PC-3 (cell line): ENCODE measurements around the gene TUBA3E.

Experiments used
- CTCF ChIP-seq: fragments of 300-600 bp; sonication (generic); conservative IDR thresholded peaks from 2 replicates; pipeline ENCODE4 v1.5.1; 2017; ENCODE audit warnings: antibody characterized with exemption, low read depth, mild to moderate bottlenecking, low read length
- EZH2 ChIP-seq: fragments of 300-600 bp; sonication (generic); IDR thresholded peaks from one replicate; pipeline ENCODE4 v1.6.1; 2017; ENCODE audit warnings: antibody characterized with exemption, mild to moderate bottlenecking, low read length; ENCODE audit not compliant: unreplicated experiment
- EZH2phosphoT487 ChIP-seq: fragments of 300-600 bp; sonication (generic); IDR thresholded peaks from 2 replicates; pipeline ENCODE4 v1.6.1; 2018; ENCODE audit warnings: mild to moderate bottlenecking, antibody characterized with exemption, low read length, borderline replicate concordance

- TF ChIP-seq CTCF (no peak), EZH2phosphoT487 (no peak), EZH2 (no peak)
Observed at GRCh38 chr2:130243359-130243758, 45.1 kb upstream of the TUBA3E start.
